LNCAP (cell line): Measurements from ENCODE around the gene PKD1L1.

Source experiments
- TF ChIP-seq, protein P1 (sequence below): fragments of 450-650 bp; IDR thresholded peaks from 2 replicates; pipeline ENCODE4 v1.5.1; 2017; ENCODE audit warnings: mild to moderate bottlenecking

Gene PKD1L1, protein sequence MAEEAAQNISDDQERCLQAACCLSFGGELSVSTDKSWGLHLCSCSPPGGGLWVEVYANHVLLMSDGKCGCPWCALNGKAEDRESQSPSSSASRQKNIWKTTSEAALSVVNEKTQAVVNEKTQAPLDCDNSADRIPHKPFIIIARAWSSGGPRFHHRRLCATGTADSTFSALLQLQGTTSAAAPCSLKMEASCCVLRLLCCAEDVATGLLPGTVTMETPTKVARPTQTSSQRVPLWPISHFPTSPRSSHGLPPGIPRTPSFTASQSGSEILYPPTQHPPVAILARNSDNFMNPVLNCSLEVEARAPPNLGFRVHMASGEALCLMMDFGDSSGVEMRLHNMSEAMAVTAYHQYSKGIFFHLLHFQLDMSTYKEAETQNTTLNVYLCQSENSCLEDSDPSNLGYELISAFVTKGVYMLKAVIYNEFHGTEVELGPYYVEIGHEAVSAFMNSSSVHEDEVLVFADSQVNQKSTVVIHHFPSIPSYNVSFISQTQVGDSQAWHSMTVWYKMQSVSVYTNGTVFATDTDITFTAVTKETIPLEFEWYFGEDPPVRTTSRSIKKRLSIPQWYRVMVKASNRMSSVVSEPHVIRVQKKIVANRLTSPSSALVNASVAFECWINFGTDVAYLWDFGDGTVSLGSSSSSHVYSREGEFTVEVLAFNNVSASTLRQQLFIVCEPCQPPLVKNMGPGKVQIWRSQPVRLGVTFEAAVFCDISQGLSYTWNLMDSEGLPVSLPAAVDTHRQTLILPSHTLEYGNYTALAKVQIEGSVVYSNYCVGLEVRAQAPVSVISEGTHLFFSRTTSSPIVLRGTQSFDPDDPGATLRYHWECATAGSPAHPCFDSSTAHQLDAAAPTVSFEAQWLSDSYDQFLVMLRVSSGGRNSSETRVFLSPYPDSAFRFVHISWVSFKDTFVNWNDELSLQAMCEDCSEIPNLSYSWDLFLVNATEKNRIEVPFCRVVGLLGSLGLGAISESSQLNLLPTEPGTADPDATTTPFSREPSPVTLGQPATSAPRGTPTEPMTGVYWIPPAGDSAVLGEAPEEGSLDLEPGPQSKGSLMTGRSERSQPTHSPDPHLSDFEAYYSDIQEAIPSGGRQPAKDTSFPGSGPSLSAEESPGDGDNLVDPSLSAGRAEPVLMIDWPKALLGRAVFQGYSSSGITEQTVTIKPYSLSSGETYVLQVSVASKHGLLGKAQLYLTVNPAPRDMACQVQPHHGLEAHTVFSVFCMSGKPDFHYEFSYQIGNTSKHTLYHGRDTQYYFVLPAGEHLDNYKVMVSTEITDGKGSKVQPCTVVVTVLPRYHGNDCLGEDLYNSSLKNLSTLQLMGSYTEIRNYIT (N-terminal part only)

DNA sequence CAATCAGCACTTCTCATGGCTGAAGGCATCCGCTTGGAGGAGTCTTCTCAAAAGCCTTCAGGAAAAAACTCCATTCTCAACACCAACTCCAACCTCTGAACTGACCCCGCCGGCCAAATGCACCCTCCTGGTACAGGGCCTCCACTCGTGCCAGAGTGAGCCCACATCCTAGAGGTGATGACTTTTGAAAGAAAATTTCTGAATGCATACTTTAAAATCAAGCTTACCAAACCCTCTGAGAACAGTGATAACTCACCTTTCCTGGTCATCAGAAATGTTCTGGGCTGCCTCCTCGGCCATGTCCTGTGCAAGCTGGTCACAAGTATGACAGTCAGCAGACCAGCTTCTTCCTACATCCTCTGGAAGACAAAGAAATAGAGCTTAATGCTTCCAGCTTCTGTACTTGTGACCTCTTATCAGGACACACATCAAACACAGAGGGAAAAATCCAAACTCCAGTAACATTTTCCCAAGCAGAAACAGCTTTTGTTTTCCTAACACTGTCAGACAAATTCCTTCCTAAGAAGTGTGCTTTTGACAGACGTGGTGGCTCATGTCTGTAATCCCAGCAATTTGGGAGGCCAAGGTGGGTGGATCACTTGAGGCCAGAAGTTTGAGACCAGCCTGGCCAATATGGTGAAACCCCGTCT is at the start of gene PKD1L1:
Gene PKD1L1, minus strand, starts transcription at position 326 of the 650 bp plus-strand sequence. Its CDS starts 26 bp downstream, at position 300.
- TF ChIP-seq, protein P1, sequence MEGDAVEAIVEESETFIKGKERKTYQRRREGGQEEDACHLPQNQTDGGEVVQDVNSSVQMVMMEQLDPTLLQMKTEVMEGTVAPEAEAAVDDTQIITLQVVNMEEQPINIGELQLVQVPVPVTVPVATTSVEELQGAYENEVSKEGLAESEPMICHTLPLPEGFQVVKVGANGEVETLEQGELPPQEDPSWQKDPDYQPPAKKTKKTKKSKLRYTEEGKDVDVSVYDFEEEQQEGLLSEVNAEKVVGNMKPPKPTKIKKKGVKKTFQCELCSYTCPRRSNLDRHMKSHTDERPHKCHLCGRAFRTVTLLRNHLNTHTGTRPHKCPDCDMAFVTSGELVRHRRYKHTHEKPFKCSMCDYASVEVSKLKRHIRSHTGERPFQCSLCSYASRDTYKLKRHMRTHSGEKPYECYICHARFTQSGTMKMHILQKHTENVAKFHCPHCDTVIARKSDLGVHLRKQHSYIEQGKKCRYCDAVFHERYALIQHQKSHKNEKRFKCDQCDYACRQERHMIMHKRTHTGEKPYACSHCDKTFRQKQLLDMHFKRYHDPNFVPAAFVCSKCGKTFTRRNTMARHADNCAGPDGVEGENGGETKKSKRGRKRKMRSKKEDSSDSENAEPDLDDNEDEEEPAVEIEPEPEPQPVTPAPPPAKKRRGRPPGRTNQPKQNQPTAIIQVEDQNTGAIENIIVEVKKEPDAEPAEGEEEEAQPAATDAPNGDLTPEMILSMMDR = no peak

DNA sequence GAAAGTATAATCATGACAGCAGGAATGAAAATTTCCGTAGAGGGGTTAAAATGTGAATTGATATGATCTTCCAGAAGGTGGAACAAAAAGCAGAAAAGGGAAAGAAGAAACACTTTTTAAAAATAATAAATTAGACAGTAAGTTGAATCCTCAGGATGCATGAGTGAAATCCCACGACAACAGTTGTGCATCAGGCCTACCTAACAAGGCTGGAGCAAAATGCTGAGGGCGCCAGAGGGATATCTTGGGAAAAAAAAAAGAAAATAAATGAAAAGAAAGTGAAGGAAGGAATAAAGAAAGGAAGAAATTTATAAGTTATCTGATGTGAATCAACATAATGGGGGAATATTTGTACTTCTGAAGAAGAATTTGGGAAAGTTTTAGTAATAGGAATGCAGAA is 44.2 kb upstream of the PKD1L1 start:
- TF ChIP-seq, protein P1 = no peak

DNA sequence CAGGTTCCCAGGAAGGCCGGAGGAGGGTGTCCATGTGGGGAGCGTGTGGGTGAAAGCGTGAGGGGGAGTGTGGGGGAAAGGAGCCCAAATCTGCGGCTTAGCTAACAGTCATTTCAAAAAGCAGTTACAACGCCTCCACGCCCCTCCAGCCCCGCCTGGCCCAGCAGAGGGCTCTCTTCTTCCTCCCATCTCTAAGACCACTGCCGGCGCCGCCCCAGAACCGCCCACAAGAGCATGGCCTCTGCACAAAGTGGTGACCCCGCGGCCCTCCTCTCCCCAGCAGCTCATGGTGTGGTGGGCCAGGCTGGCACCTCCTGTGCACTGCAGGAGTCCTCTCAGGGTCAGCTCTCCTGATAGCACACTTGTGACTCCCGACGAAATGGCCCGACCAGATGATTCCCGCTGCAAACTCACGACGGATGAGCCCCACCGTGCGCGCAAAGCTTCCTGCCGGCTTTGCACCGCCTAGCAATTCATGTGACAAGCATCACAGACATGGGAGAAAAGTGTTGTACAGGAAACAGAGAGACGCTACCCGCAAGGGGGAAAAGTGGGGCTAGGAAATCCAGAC is 43.6 kb upstream of the PKD1L1 start:
- TF ChIP-seq, protein P1 = no peak

DNA sequence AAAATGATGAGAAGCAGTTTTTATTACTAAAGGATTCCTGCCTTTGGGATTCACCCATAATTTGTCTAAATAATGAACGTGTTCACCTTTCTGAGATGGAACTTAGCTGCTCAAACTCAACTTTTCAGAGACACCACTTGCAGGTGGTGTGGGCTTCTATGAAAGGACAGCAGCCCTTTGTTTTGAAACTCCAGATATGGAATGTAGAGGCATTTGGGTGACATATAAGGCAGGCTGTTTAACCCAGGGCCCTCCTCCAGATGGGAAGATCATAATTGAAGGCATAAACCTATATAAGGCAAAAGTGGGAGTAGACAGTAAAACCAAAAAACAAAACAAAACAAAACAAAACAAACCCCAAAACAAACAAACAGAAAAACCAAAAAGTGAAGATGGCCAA is 43.0 kb upstream of the PKD1L1 start:
- TF ChIP-seq, protein P1 = no peak

DNA sequence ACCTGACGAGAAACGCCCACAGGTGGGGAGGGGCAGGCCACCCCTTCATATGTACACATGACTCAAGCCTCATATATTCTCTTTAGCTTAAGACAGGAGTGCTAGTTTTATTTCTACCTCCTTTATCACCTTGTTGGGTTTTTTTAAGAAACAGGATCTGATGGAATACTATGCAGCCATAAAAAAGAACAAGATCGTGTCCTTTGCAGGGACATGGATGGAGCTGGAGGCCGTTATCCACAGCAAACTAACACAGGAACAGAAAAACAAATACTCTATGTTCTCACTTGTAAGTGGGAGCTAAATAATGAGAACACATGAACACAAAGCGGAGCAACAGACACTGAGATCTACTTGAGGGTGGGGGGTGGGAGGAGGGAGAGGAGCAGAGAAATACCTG is 42.3 kb upstream of the PKD1L1 start:
- TF ChIP-seq, protein P1 = no peak

DNA sequence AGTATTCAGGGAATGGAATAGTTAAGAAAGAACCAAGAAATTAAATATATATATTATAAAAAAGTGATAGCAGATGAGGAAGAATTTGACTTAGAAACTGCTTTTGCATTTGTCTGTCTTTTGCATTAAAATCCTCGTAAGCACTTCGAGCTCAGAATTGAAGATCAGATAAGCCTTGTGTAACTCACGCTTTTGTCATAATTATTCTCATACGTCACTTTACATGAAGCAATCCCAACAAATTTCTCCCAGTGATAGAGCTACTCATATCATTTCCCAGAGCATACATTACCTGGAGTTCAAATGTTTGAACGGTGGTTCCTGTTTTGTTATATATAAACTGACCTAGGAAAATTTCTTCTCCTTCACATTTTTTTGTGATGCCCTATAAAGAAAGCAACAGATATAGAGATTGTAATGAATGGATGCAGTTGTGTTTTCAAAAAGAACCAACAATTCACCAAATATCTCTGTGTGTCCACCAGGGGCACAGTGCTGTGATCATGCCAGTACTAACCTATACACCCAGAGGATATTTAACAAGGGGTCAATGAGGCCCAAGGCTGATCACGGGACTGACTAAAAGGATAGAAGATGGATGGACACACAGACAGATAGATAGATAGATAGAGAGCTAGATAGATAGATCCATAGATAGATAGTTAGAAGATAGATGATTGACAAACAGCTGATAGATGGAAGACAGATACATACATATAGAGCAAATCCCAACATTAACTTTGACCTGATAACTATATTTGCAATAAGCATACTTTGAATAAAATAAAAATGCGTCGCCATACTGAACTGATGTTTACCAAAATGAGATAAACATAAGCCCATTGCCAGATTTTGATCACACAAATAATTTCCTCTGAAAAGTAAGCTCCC is 40.5 kb upstream of the PKD1L1 start:
- TF ChIP-seq, protein P1 = peak; percentile 26; the same call in 1 of the 2 replicates
